ENCODE results near the gene DUSP19.

The DUSP19 gene

DNA sequence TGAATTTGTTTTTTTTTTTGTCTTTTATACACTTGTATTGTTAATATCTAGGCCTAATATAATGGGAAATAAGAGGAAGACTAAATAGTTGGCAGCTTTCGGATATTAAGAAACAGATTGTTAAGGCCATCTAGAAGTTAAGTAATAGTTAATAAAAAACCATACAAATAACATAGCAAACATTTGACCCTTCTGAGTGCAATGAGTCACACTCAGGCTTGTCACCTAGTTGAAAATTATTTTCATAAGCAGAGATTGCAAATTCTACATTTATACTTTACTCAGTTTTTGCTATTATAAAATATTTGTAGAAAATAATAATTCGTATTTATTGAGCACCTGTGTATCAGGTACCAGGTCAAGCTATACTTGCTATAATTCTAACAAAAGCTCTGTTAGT is 48.1 kb downstream of the DUSP19 start:
- no peak for DNase-seq

- no peak for DNase-seq
Measured at GRCh38 chr2:183134016-183134415, 55.5 kb downstream of the DUSP19 start.

- DNase-seq, result no peak
Measured at GRCh38 chr2:183148955-183149354, 70.4 kb downstream of the DUSP19 start.

- no peak for DNase-seq
Measured at GRCh38 chr2:183149489-183149888, 70.9 kb downstream of the DUSP19 start.
